Forelimb muscle (tissue), 1 donor: ENCODE data around the gene EFL1. TPM values are rescaled to one million over a fixed set of nuclear protein-coding genes. Genes with fewer than 3 reads are reported as not detected.

Experiments
- DNase-seq: peaks from one replicate; pipeline ENCODE4 v3.0.0-alpha.2; 2013; ENCODE audit warnings: low read depth
- polyA plus RNA-seq: library from polyadenylated mRNA; unstranded; fragments of 120-200 nt; gene quantifications from one replicate; pipeline ENCODE4 v1.2.1, GENCODE V29; 2013; ENCODE audit not compliant: insufficient read length

The EFL1 gene
- polyA plus RNA-seq, 1 donor: 11.7 TPM

- DNase-seq: no peak
Observed at GRCh38 chr15:82159922-82160321, 102.6 kb downstream of the EFL1 start.

- no peak for DNase-seq
Observed at GRCh38 chr15:82158811-82159210, 103.7 kb downstream of the EFL1 start.

DNA sequence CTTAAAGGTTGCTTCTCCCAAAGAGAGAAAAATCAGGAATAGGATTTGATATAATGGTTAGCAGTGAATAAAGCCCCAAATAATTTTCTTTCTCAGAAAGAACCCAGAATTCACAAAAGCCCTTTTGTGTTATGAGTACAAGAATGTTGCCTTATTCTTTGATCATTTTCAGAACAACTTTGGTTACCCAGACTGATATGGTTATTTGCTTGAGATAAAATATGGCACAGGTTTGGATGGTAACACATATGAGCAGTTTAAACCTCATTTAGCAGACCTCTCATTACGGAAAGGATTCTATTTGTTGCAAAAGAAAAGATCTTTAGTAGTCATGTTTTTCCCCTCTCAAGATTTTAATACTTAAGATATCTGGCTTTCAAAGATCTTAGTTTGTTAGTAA is 111.9 kb downstream of the EFL1 start:
- no peak for DNase-seq

DNA sequence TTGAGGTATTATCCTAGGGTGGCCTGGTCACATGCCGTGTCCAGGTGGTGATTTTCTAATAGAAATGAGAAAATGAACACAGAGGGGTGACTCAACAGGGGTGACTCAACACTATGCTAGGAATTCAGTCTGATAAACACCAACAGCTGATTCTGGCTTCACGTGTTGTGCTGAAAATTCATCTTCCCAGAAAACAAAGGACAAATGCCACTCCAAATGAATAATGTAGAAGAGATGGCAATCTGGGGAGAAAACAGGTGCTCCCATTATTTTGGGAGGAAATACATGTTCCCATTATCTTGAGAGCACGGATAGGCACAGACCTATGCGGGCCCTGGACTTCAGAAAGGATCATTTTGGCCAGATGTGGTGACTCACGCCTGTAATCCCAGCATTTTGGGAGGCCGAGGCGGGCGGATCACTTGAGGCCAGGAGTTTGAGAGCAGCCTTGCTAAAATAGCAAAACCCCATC is 115.5 kb downstream of the EFL1 start:
- no peak for DNase-seq

DNA sequence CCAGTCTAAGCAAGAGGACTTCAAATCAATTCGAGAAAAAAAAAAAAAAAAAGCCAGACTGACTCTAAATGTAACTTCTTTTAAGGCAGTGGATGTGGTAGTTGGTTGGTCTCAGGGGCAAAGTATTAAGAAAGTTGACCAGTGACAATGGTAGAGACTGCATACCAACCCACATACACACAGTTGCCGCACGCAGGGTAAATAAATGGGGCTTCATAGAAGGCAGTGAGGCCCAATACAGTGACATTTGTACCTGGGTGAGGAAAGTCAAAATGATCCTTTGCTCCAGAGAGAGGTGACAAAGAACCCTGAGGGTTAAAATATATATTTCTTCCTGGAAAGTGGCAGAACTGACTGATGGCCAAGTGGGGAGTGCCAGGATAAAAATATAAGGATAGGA is 116.0 kb downstream of the EFL1 start:
- DNase-seq: no peak

DNA sequence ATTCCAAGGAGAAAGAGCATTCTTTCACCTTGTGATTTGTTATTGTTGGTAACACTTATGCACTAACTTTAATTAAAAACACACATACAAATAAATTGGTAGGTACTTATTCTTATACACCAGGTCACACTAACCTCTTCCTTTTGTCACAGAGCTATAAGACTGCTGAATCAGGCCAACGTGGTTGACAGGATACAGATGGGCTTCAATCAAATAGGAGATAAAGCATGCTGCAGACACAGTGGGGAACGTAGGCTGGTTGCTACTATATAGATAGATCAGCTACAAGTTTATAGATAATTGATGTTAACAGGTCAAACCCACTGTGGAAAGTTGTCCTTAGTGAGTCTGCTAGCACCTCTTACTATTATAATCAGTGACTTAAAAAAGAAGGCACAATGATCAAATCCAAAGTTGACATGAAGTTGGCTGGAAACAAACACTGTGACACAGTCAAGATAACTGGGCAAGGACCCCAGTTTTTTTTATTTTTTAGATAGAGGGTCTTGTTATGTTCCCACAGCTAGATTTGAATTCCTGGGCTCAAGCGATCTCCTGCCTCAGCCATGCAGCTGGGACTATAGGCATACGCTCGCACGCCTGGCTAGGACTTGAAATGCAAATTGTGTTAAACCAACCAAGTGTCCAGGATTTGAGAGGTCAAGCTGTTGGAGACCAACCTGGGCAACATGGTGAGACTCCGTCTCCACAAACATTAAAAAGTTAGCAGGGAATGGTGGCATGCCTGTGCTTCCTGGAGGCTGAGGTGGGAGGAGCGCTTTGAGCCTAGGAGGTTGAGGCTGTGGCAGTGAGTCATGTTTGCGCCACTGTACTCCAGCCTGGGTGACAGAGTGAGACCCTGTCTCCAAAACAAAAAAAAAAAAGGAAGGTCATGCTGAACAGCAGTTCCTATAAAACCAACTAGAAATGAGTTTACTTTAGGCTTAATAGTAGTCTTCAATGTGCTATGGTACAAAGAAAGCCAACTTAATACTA is 118.8 kb downstream of the EFL1 start:
- no peak for DNase-seq

DNA sequence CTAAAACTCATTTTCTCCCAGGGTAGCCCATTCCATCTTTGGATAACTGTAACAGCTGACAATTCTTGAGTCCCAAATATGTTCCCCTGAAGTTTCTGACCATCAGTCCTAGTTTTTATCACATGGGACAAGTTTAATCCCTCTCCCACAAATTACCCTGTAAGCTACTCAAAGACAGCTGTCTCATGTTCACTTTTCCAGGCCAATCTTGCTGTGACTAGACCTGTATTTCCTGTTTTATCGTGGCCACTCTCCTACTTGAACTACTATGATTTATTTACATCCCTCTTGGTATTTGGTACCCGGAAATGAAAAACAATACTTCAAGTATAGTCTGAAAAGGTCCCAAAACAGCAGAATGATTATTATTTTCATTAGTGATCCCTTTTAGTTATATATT is 121.6 kb downstream of the EFL1 start:
- DNase-seq: no peak

- peak; percentile 28 for DNase-seq
Observed at GRCh38 chr15:82139823-82140268, 122.7 kb downstream of the EFL1 start.

DNA sequence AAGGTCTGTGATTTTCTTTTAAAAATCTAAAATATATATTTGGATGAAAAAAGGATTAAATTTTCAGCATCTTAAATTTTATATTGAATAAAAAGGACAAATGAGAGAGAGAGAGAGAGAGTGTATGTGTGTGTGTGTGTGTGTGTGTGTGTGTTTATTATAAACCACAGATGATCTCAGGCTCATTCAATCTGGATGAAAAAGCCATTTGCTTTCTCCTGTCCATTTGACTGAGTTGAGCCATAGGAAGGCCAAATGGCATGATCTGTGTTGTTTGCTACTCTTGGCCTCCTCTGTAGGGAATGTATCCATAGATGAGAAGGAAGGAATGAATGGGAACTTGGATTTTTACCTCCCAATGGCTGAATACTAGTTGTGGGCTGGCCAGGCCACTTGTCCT is 124.2 kb downstream of the EFL1 start:
- DNase-seq: no peak

GRCh38 chr15:82137261-82137660 is 125.3 kb downstream of the EFL1 start:
- DNase-seq: no peak

DNA sequence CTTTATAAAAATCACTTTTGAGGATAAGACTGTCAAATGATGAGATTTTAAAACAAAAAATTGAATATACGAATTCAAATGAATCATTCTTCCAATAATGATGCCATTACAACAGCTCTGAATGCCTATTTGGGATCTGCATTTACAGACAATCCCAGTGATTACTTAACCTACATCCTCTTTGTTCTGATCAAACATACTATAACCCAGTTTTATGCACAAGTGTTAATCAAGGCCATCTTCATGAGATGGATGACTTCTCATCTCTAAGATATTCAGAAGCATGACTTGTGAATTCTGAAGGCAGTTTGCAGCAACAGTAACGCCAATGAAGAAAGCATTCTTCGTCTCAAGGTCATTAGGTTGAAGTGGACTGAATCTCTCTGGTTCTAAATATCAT is 126.4 kb downstream of the EFL1 start:
- no peak for DNase-seq

DNA sequence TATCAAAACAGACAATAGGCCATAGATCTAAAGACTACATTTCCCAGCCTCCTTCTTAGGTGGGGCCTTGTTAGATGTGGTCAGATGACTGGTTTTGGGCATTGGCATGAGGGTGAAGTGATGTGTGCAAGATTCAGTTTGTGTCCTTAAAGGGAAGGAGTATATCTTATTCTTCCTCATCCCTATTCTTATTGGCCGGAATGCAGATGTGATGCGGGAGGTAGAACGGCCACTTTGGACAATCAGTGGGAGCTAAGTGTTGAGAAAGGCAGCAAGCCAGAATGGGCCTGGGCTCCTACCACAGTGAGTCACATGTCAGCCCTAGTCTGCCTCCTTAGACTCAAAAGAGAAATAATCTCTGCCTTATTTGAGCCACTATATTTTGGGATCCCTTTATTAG is 126.9 kb downstream of the EFL1 start:
- DNase-seq: no peak

- DNase-seq: no peak
Observed at GRCh38 chr15:82134461-82134860, 128.1 kb downstream of the EFL1 start.

- no peak for DNase-seq
Observed at GRCh38 chr15:82133251-82133650, 129.3 kb downstream of the EFL1 start.

- DNase-seq: no peak
Observed at GRCh38 chr15:82132742-82133141, 129.8 kb downstream of the EFL1 start.

DNA sequence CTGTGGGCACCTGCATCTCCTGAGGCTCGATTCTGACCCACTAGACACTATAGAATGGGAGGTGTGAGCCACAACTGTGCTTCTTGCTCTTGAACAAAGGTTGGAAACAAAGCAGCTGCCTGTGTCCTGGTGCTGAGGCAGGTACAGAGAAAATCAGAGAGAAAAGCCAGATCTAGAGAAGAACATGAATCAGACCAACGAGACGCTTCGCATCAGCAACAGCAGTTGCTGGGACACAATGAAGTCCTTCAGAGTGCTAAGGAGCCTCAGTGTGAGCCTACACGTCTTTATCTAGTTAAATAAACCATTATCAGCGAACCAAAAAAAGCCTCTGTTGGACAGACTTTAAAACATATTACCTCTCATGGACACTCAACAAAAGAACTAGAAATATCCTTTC is 130.4 kb downstream of the EFL1 start:
- DNase-seq: no peak

DNA sequence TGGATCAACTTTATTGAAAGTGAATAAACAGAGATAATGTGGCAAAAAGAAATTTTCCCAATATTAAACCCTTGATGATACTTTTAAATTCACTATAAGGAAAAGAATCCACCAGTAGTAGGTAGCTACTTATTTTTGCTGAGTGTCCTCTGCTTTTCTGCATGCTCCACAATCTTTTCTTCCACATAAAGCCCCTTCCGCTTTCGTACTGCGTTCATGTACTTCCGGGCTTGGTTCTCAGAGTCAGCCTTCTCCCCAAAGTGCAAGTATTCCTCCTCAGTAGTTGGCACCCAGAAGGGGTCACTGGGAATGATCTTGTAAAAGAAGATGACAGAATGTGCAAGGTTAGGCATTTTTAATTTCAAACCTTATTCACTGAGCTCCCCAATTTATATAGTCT is 132.3 kb downstream of the EFL1 start:
- DNase-seq: no peak

DNA sequence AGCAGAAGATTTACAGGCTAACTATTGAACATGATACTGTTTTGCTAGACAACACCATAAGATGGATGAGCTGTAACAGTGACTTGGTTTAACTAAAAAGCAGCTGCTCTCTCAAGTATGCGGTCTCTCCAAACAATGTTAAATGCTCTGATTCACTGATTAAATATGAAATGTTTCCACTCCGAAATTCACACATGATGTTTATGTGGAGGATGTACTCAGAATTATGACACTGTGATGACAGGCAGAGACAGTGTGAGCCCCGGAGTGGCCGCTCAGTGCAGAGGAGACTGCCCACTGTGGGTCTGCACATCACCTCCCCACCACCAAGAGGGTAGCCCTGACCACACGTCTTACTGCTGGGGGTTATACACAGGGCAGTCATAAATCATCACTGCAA is 132.8 kb downstream of the EFL1 start:
- no peak for DNase-seq

- no peak for DNase-seq
Observed at GRCh38 chr15:82129149-82129692, 133.3 kb downstream of the EFL1 start.

DNA sequence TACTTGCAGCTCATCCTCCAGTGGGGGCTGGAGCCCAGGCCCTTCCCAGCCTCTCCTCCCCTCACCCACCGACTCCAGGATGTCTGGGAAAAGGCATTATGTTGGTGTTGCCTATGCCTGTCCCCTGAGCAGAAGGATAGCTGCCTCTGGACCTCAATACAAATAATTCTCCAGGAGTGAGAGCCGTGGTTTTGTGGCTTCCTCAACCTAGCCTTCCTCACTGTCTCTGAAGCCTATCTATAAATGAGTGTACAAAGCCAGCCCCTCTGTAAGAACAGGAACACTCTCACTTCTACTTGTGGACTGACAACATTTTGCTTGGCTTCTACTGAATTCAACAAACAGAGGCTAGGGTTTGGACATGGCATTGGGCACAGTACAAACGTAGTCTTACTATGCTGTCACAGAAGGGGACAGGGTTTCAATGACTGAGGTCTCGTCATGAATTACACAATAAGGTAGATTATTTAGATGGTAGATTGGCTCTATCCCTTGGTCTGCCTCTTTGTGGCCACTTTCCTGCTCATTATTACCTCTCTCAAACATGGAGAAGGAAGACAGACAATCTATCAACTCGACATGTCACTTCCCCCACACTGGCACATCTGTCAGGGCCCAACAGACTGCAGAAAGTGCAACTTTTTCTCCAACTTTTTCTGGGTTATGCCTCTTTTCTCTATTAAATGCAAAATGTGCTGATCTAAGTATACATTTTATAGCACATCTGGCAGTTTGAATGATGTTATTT is 134.0 kb downstream of the EFL1 start:
- no peak for DNase-seq

GRCh38 chr15:82127581-82127980 is 135.0 kb downstream of the EFL1 start:
- no peak for DNase-seq

GRCh38 chr15:82126346-82126745 is 136.2 kb downstream of the EFL1 start:
- DNase-seq: no peak
